ENCODE data around the gene ZNF750.

ZNF750 gene

DNA sequence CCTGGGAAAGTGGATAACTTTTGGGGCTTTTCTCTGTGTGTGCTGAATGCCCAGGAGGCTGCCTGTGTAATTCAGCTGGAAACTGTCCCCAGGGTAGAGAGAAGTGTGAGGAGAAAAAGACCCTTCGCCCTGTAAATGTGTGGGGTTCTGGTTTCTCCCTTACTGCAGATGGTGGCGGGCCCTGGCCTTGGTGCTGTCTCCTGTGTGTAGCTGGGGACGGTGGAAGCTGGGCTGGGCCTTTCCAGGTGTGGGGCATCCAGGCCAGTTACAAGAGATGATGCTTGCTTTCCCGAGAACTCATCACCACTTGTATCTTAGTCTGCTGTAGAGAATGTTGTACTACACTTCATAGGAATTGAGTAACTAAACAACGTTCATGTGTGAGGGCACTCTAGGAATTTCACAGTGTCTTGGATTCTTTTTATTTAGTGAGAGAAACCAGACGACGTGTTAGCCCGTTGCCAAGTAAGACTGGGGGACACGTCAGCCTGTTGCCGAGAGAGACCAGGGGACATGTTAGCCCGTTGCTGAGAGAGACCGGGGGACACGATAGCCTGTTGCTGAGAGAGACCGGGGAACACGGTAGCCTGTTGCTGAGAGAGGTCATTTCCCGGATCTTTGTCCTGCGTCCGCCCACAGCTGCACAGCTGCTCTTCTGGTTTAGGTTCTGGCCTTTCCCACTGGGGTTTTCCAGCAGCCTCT is 44.9 kb downstream of the ZNF750 start:
- no peak overlapping the region for H3K27ac ChIP-seq (replicated peaks)
- H3K27me3 ChIP-seq (ENCODE audit: insufficient read depth, poor library complexity, severe bottlenecking), result no peaks in the 10 kb centered on the region
- TF ChIP-seq GABPA (IDR thresholded peaks at IDR 0.05; ENCODE audit: low read depth) (no peak), SPI1 (IDR thresholded peaks at IDR 0.05; ENCODE audit: borderline replicate concordance, low read depth) (no peak), POLR2AphosphoS5 (IDR thresholded peaks at IDR 0.05; ENCODE audit: low read depth) (no peak)
- TF ChIP-seq, protein P1, sequence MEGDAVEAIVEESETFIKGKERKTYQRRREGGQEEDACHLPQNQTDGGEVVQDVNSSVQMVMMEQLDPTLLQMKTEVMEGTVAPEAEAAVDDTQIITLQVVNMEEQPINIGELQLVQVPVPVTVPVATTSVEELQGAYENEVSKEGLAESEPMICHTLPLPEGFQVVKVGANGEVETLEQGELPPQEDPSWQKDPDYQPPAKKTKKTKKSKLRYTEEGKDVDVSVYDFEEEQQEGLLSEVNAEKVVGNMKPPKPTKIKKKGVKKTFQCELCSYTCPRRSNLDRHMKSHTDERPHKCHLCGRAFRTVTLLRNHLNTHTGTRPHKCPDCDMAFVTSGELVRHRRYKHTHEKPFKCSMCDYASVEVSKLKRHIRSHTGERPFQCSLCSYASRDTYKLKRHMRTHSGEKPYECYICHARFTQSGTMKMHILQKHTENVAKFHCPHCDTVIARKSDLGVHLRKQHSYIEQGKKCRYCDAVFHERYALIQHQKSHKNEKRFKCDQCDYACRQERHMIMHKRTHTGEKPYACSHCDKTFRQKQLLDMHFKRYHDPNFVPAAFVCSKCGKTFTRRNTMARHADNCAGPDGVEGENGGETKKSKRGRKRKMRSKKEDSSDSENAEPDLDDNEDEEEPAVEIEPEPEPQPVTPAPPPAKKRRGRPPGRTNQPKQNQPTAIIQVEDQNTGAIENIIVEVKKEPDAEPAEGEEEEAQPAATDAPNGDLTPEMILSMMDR (IDR thresholded peaks at IDR 0.05; ENCODE audit: insufficient read depth, low read length), result no peak
- TF ChIP-seq, protein P2, sequence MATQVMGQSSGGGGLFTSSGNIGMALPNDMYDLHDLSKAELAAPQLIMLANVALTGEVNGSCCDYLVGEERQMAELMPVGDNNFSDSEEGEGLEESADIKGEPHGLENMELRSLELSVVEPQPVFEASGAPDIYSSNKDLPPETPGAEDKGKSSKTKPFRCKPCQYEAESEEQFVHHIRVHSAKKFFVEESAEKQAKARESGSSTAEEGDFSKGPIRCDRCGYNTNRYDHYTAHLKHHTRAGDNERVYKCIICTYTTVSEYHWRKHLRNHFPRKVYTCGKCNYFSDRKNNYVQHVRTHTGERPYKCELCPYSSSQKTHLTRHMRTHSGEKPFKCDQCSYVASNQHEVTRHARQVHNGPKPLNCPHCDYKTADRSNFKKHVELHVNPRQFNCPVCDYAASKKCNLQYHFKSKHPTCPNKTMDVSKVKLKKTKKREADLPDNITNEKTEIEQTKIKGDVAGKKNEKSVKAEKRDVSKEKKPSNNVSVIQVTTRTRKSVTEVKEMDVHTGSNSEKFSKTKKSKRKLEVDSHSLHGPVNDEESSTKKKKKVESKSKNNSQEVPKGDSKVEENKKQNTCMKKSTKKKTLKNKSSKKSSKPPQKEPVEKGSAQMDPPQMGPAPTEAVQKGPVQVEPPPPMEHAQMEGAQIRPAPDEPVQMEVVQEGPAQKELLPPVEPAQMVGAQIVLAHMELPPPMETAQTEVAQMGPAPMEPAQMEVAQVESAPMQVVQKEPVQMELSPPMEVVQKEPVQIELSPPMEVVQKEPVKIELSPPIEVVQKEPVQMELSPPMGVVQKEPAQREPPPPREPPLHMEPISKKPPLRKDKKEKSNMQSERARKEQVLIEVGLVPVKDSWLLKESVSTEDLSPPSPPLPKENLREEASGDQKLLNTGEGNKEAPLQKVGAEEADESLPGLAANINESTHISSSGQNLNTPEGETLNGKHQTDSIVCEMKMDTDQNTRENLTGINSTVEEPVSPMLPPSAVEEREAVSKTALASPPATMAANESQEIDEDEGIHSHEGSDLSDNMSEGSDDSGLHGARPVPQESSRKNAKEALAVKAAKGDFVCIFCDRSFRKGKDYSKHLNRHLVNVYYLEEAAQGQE (IDR thresholded peaks at IDR 0.05; ENCODE audit: insufficient replicate concordance, low read depth), result no peak
- no peak for DNase-seq (ENCODE audit: low read depth in 1 of 2, low spot score in 1 of 2)
- H3K4me3 ChIP-seq (replicated peaks; ENCODE audit: insufficient read depth, low read length), result no peak overlapping the region

DNA sequence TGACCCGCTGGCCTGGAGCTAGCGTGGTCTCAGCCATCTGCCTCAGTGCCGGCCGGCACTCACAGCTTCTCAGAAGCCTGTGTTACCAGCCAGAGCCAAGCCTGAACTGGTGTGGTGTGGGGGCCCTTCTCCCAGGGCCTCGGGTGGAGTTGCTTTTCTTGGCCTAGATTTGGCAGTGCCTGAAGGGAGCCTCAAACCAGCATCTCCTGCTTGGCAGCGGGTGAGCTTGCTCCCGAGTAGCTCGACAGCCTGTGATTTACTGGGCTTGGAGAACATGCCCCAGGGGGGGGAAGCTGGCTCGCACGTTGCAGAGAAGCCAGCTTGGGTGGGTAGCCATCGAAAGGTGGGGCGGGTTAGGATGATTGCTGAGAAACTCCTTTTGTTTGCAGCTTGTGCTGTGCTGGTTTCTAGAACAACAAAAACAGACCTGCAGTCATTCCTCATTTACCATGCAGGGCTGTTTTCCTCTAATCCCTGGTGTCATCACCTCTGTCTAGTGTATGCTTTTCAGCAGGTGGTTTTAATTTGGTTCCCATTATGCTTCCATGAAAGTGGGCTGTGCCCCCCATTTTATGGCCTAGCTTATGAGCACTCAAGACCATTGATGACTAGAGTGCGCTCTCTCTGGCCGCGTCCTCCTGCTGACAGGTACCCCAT is 45.7 kb downstream of the ZNF750 start:
- Histone ChIP-seq H3K4me3 (replicated peaks; ENCODE audit: insufficient read depth, low read length) (no peak overlapping the region), H3K27ac (replicated peaks) (no peak overlapping the region), H3K27me3 (ENCODE audit: insufficient read depth, poor library complexity, severe bottlenecking) (no peaks in the 10 kb centered on the region)
- DNase-seq (ENCODE audit: low read depth in 1 of 2, low spot score in 1 of 2), result no peak
- TF ChIP-seq GABPA (IDR thresholded peaks at IDR 0.05; ENCODE audit: low read depth) (no peak), POLR2AphosphoS5 (IDR thresholded peaks at IDR 0.05; ENCODE audit: low read depth) (no peak), SPI1 (IDR thresholded peaks at IDR 0.05; ENCODE audit: borderline replicate concordance, low read depth) (no peak)
- TF ChIP-seq, protein P2 (IDR thresholded peaks at IDR 0.05; ENCODE audit: insufficient replicate concordance, low read depth), result no peak
- TF ChIP-seq, protein P1 (IDR thresholded peaks at IDR 0.05; ENCODE audit: insufficient read depth, low read length), result no peak

DNA sequence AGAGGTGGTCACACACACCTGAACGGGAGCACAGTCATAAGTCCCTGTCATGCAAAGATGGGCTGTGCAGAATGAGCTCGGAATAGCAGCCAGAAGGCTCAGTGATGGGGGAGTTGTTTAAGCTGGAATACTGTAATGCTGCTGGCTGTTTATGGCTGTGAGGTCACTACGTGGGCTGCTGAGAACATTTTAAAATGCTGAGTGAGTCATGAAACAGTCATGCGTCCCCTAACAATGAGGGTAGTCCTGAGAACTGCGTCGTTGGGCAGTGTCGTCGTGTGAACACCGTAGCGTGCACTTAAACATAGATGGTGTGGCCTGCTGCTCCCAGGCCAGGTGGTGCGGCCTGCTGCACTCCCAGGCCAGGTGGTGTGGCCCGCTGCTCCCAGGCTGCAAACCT is 48.3 kb downstream of the ZNF750 start:
- Histone ChIP-seq H3K27me3 (ENCODE audit: insufficient read depth, poor library complexity, severe bottlenecking) (no peaks in the 10 kb centered on the region), H3K27ac (replicated peaks) (no peak overlapping the region), H3K4me3 (replicated peaks; ENCODE audit: insufficient read depth, low read length) (no peak overlapping the region)
- TF ChIP-seq POLR2AphosphoS5 (IDR thresholded peaks at IDR 0.05; ENCODE audit: low read depth) (no peak), SPI1 (IDR thresholded peaks at IDR 0.05; ENCODE audit: borderline replicate concordance, low read depth) (no peak), GABPA (IDR thresholded peaks at IDR 0.05; ENCODE audit: low read depth) (no peak)
- TF ChIP-seq, protein P2 (IDR thresholded peaks at IDR 0.05; ENCODE audit: insufficient replicate concordance, low read depth), result no peak
- TF ChIP-seq, protein P1 (IDR thresholded peaks at IDR 0.05; ENCODE audit: insufficient read depth, low read length), result no peak
- DNase-seq (ENCODE audit: low read depth in 1 of 2, low spot score in 1 of 2), result no peak

Data from HL-60 (cell line).